Activated CD4-positive, alpha-beta T cell treated with anti-CD3 and anti-CD28 coated beads for 24 hours (primary cell): ENCODE measurements around the gene FAM120C.

Source experiments
- DNase-seq, 2 donors: peaks; one replicate each; pipeline ENCODE4 v3.0.0-alpha.2; 2020; ENCODE audit warnings: low read depth in 2 of 2

Gene FAM120C

GRCh38 chrX:54171091-54171490 is 12.0 kb downstream of the FAM120C start:
- DNase-seq = no peak

- no peak for DNase-seq
Measured at GRCh38 chrX:54166915-54167314, 16.1 kb downstream of the FAM120C start.

GRCh38 chrX:54157561-54157960 is 25.5 kb downstream of the FAM120C start:
- DNase-seq = no peak

- no peak for DNase-seq
Measured at GRCh38 chrX:54134269-54134668, 48.8 kb downstream of the FAM120C start.

- DNase-seq = no peak
Measured at GRCh38 chrX:54116391-54116790, 66.7 kb downstream of the FAM120C start.

GRCh38 chrX:54093571-54093970 is 89.5 kb downstream of the FAM120C start:
- no peak for DNase-seq

- DNase-seq = no peak
Measured at GRCh38 chrX:54093159-54093558, 89.9 kb downstream of the FAM120C start.

- no peak for DNase-seq
Measured at GRCh38 chrX:54090880-54091279, 92.2 kb downstream of the FAM120C start.

- DNase-seq = no peak
Measured at GRCh38 chrX:54089191-54089590, 93.9 kb downstream of the FAM120C start.

- DNase-seq = no peak
Measured at GRCh38 chrX:54087661-54088060, 95.4 kb downstream of the FAM120C start.

- DNase-seq = no peak
Measured at GRCh38 chrX:54085666-54086065, 97.4 kb downstream of the FAM120C start.

GRCh38 chrX:54076903-54077302 is 106.2 kb downstream of the FAM120C start:
- DNase-seq = no peak

GRCh38 chrX:54074826-54075225 is 108.2 kb downstream of the FAM120C start:
- no peak for DNase-seq

- no peak for DNase-seq
Measured at GRCh38 chrX:54067766-54068165, 115.3 kb downstream of the FAM120C start.

GRCh38 chrX:54066841-54067240 is 116.2 kb downstream of the FAM120C start:
- DNase-seq = no peak

- no peak for DNase-seq
Measured at GRCh38 chrX:54064564-54064963, 118.5 kb downstream of the FAM120C start.

- no peak for DNase-seq
Measured at GRCh38 chrX:54063361-54063760, 119.7 kb downstream of the FAM120C start.

GRCh38 chrX:54049801-54050200 is 133.3 kb downstream of the FAM120C start:
- no peak for DNase-seq

- no peak for DNase-seq
Measured at GRCh38 chrX:54048412-54048811, 134.6 kb downstream of the FAM120C start.

GRCh38 chrX:54045563-54046228 is 137.4 kb downstream of the FAM120C start:
- no peak for DNase-seq

GRCh38 chrX:54044877-54045338 is 138.1 kb downstream of the FAM120C start:
- no peak for DNase-seq

- peak; percentile 88 to 89 for DNase-seq
Measured at GRCh38 chrX:54044126-54044876, 138.8 kb downstream of the FAM120C start, which contains the start of gene PHF8. Gene PHF8 (minus strand): TSS chrX:54044473. CDS start chrX:54042728, 1,745 bp downstream.

GRCh38 chrX:54043541-54044125 is 139.4 kb downstream of the FAM120C start:
- peak in 1 of 2 donors; percentile 10 for DNase-seq
